ENCODE measurements around the gene PRH1. TPM values are rescaled to one million over a fixed set of nuclear protein-coding genes. Genes with fewer than 3 reads are reported as not detected.

PRH1 gene
- total RNA-seq, result 10 to 100 TPM; 63.0 to 73.5 TPM
- 52.2 TPM for polyA plus RNA-seq (ENCODE audit: insufficient read depth, low read depth, low replicate concordance)
- long read RNA-seq, donor 1, result 0 reads
- long read RNA-seq, donor 2, result 0 reads

GRCh38 chr12:10884086-10884725 lies at the start of gene PRH1:
Gene PRH1 (minus strand): TSS chr12:10884255. CDS start chr12:10884217, 38 bp downstream.
- 89 to 95% methylated on average over 6 of the region's 6 CpGs for WGBS, 2 donors
- intact Hi-C loops (cut with DNase I; ENCODE audit: low total_unique reads), result no loop called here
- no peak within 1 kb of the TSS for H3K4me3 ChIP-seq
- H3K27ac ChIP-seq, result no peak within 1 kb of the TSS
- H3K4me1 ChIP-seq, result no peaks in the 10 kb centered on the region
- no peaks in the 10 kb centered on the region for H3K9me3 ChIP-seq
- no peak for TF ChIP-seq CTCF (IDR thresholded peaks at IDR 0.05)
- TF ChIP-seq POLR2A (IDR thresholded peaks at IDR 0.05), result no peak
- no peaks in the 10 kb centered on the region for H3K36me3 ChIP-seq (ENCODE audit: low read depth, missing control alignments)
- H3K27me3 ChIP-seq, result no peaks in the 10 kb centered on the region
- no peak for DNase-seq

- no peak for DNase-seq
- intact Hi-C loops (cut with DNase I; ENCODE audit: low total_unique reads), result no loop called here
- Histone ChIP-seq H3K36me3 (ENCODE audit: low read depth, missing control alignments) (no peaks in the 10 kb centered on the region), H3K4me1 (no peaks in the 10 kb centered on the region), H3K27me3 (no peaks in the 10 kb centered on the region), H3K27ac (no peak within 1 kb of the TSS), H3K9me3 (no peaks in the 10 kb centered on the region), H3K4me3 (no peak within 1 kb of the TSS)
- WGBS, 2 donors, result 96 to 98% methylated on average over 5 of the region's 5 CpGs
- TF ChIP-seq CTCF (IDR thresholded peaks at IDR 0.05) (no peak), POLR2A (IDR thresholded peaks at IDR 0.05) (no peak)
Observed at GRCh38 chr12:10928746-10929286, 44.8 kb upstream of the PRH1 start, which contains the start of gene PRH2. Gene PRH2 (plus strand): TSS chr12:10929236. CDS start chr12:10929274, 38 bp downstream.

- DNase-seq, result no peak
- H3K36me3 ChIP-seq (ENCODE audit: low read depth, missing control alignments), result no peaks in the 10 kb centered on the region
- TF ChIP-seq CTCF (IDR thresholded peaks at IDR 0.05) (no peak), POLR2A (IDR thresholded peaks at IDR 0.05) (no peak)
- intact Hi-C loops (cut with DNase I; ENCODE audit: low total_unique reads), result no loop called here
- no peaks in the 10 kb centered on the region for H3K27me3 ChIP-seq
- H3K4me3 ChIP-seq, result no peak overlapping the region
- no peak overlapping the region for H3K27ac ChIP-seq
- H3K9me3 ChIP-seq, result no peaks in the 10 kb centered on the region
- no peaks in the 10 kb centered on the region for H3K4me1 ChIP-seq
- 89 to 96% methylated on average over 5 of the region's 5 CpGs for WGBS, 2 donors
Observed at GRCh38 chr12:10926269-10926668, 42.2 kb upstream of the PRH1 start.

GRCh38 chr12:10919809-10920208 lies 35.8 kb upstream of the PRH1 start:
- intact Hi-C loops (cut with DNase I; ENCODE audit: low total_unique reads), result no loop called here
- H3K4me3 ChIP-seq, result no peak overlapping the region
- H3K9me3 ChIP-seq, result no peaks in the 10 kb centered on the region
- H3K27ac ChIP-seq, result no peak overlapping the region
- TF ChIP-seq POLR2A (IDR thresholded peaks at IDR 0.05), result no peak
- TF ChIP-seq CTCF (IDR thresholded peaks at IDR 0.05), result no peak
- no peak for DNase-seq
- H3K4me1 ChIP-seq, result no peaks in the 10 kb centered on the region
- H3K36me3 ChIP-seq (ENCODE audit: low read depth, missing control alignments), result no peaks in the 10 kb centered on the region
- no peaks in the 10 kb centered on the region for H3K27me3 ChIP-seq
- 92 to 93% methylated on average over 1 of the region's 1 CpG for WGBS, 2 donors
